ENCODE measurements around the gene ARHGAP9. TPM values are rescaled to one million over a fixed set of nuclear protein-coding genes. Genes with fewer than 3 reads are reported as not detected.

Gene ARHGAP9
- total RNA-seq, 2 donors from 2014 or later = 1.3 to 1.6 TPM

- 0 to 10% methylated on average over 2 to 6 of the region's 6 CpGs for WGBS, 2 experiments (ENCODE audit: insufficient coverage in 1 of 2, insufficient read length in 1 of 2)
- Histone ChIP-seq H3K36me3 (ENCODE audit: control insufficient read depth, insufficient read depth, low read length) (no peaks in the 10 kb centered on the region), H3K4me3 (ENCODE audit: low read length) (peak overlapping the region; percentile 40), H3K9me3 (ENCODE audit: control insufficient read depth, low read length) (no peaks in the 10 kb centered on the region), H3K27ac (ENCODE audit: low read depth, low read length) (no peak overlapping the region), H3K4me1 (ENCODE audit: control insufficient read depth, insufficient read depth, low read length) (no peaks in the 10 kb centered on the region), H3K27me3 (ENCODE audit: control insufficient read depth, insufficient read depth, low read length, poor library complexity, severe bottlenecking) (peaks cover 30% of the 10 kb centered on the region), H3K9ac (ENCODE audit: extremely low read depth, low read length, poor library complexity, severe bottlenecking) (no peak overlapping the region)
- peak overlapping the region; percentile 83 for H3K4me3 Mint-ChIP-seq
- H3K27me3 Mint-ChIP-seq (ENCODE audit: insufficient read depth) = peaks cover 40% of the 10 kb centered on the region
- TF ChIP-seq CTCF (conservative IDR thresholded peaks at IDR 0.05) = no peak
- H3K36me3 Mint-ChIP-seq (ENCODE audit: low read depth) = no peaks in the 10 kb centered on the region
- H3K27ac Mint-ChIP-seq = no peak overlapping the region
- H3K9me3 Mint-ChIP-seq = no peaks in the 10 kb centered on the region
- no peak for DNase-seq
- H3K4me1 Mint-ChIP-seq = peaks cover 25% of the 10 kb centered on the region
Observed at GRCh38 chr12:57460468-57460784, 19.2 kb downstream of the ARHGAP9 start.

- Mint-ChIP-seq H3K4me3 (peak within 1 kb of the TSS; percentile 83), H3K4me1 (peaks cover 29% of the 10 kb centered on the region), H3K9me3 (no peaks in the 10 kb centered on the region), H3K27ac (peak within 1 kb of the TSS; percentile 93), H3K27me3 (ENCODE audit: insufficient read depth) (peaks cover 39% of the 10 kb centered on the region), H3K36me3 (ENCODE audit: low read depth) (no peaks in the 10 kb centered on the region)
- Histone ChIP-seq H3K9me3 (ENCODE audit: control insufficient read depth, low read length) (no peaks in the 10 kb centered on the region), H3K9ac (ENCODE audit: extremely low read depth, low read length, poor library complexity, severe bottlenecking) (no peak within 1 kb of the TSS), H3K27me3 (ENCODE audit: control insufficient read depth, insufficient read depth, low read length, poor library complexity, severe bottlenecking) (peaks cover 25% of the 10 kb centered on the region), H3K27ac (ENCODE audit: low read depth, low read length) (no peak within 1 kb of the TSS), H3K36me3 (ENCODE audit: control insufficient read depth, insufficient read depth, low read length) (no peaks in the 10 kb centered on the region), H3K4me1 (ENCODE audit: control insufficient read depth, insufficient read depth, low read length) (no peaks in the 10 kb centered on the region), H3K4me3 (ENCODE audit: low read length) (peak within 1 kb of the TSS; percentile 95)
- peak; percentile 82 for DNase-seq
- 0% methylated on average over 3 to 16 of the region's 36 CpGs for WGBS, 2 experiments (ENCODE audit: insufficient coverage in 1 of 2, insufficient read length in 1 of 2)
- TF ChIP-seq CTCF (conservative IDR thresholded peaks at IDR 0.05) = no peak
Observed at GRCh38 chr12:57459750-57460467, 19.8 kb downstream of the ARHGAP9 start, which contains the start of gene GLI1. GLI1 (plus strand) TSS chr12:57459785; CDS start chr12:57463692, 3,907 bp downstream.

GRCh38 chr12:57459055-57459749 is 20.5 kb downstream of the ARHGAP9 start:
- WGBS, 2 experiments (ENCODE audit: insufficient coverage in 1 of 2, insufficient read length in 1 of 2) = 1% methylated on average over 16 to 24 of the region's 24 CpGs
- peak overlapping the region; percentile 95 for H3K4me3 ChIP-seq (ENCODE audit: low read length)
- no peaks in the 10 kb centered on the region for H3K4me1 ChIP-seq (ENCODE audit: control insufficient read depth, insufficient read depth, low read length)
- peak; percentile 100 for DNase-seq
- H3K9me3 ChIP-seq (ENCODE audit: control insufficient read depth, low read length) = no peaks in the 10 kb centered on the region
- Mint-ChIP-seq H3K27ac (peak overlapping the region; percentile 93), H3K27me3 (ENCODE audit: insufficient read depth) (peaks cover 34% of the 10 kb centered on the region), H3K36me3 (ENCODE audit: low read depth) (no peaks in the 10 kb centered on the region), H3K4me3 (peak overlapping the region; percentile 83), H3K4me1 (peaks cover 32% of the 10 kb centered on the region), H3K9me3 (no peaks in the 10 kb centered on the region)
- H3K9ac ChIP-seq (ENCODE audit: extremely low read depth, low read length, poor library complexity, severe bottlenecking) = no peak overlapping the region
- peaks cover 20% of the 10 kb centered on the region for H3K27me3 ChIP-seq (ENCODE audit: control insufficient read depth, insufficient read depth, low read length, poor library complexity, severe bottlenecking)
- TF ChIP-seq CTCF (conservative IDR thresholded peaks at IDR 0.05) = peak; percentile 89
- no peak overlapping the region for H3K27ac ChIP-seq (ENCODE audit: low read depth, low read length)
- no peaks in the 10 kb centered on the region for H3K36me3 ChIP-seq (ENCODE audit: control insufficient read depth, insufficient read depth, low read length)

Measured in endodermal cell (in vitro differentiated cells).